ENCODE measurements around the gene STAT5A. TPM values are rescaled to one million over a fixed set of nuclear protein-coding genes. Genes with fewer than 3 reads are reported as not detected.
"Not testable (repeated sequence)": the region's sequence is repeated elsewhere in the genome, so short reads cannot be mapped to it uniquely, and the experiment has no call there.

The STAT5A gene
- total RNA-seq: 47.9 TPM
- 11.5 TPM for polyA plus RNA-seq (ENCODE audit: insufficient read depth, low read depth, low replicate concordance)
- long read RNA-seq, donor 1: 0 reads
- long read RNA-seq, donor 2, partial matches to known transcripts: 5 of 5 reads
- long read RNA-seq, donor 2, other reads (novel, unspliced or antisense): 0 of 5 reads
- long read RNA-seq, donor 3: 0 reads
- long read RNA-seq, donor 4, partial matches to known transcripts: 0 of 1 reads
- long read RNA-seq, donor 4, other reads (novel, unspliced or antisense): 0 of 1 reads
- long read RNA-seq, donor 5: 0 reads
- long read RNA-seq, donor 6: 0 reads
- long read RNA-seq, donor 7, transcript STAT5A-211 (19 exons, 3,318 nt): major isoform, 19 of 65 reads
- long read RNA-seq, donor 7, partial matches to known transcripts: 20 of 65 reads
- long read RNA-seq, donor 7, other reads (novel, unspliced or antisense): 21 of 65 reads
- long read RNA-seq, donor 8: 0 reads
- long read RNA-seq, donor 9, partial matches to known transcripts: 0 of 1 reads
- long read RNA-seq, donor 9, other reads (novel, unspliced or antisense): 0 of 1 reads
- long read RNA-seq, donor 10, partial matches to known transcripts: 0 of 7 reads
- long read RNA-seq, donor 10, other reads (novel, unspliced or antisense): 7 of 7 reads

DNA sequence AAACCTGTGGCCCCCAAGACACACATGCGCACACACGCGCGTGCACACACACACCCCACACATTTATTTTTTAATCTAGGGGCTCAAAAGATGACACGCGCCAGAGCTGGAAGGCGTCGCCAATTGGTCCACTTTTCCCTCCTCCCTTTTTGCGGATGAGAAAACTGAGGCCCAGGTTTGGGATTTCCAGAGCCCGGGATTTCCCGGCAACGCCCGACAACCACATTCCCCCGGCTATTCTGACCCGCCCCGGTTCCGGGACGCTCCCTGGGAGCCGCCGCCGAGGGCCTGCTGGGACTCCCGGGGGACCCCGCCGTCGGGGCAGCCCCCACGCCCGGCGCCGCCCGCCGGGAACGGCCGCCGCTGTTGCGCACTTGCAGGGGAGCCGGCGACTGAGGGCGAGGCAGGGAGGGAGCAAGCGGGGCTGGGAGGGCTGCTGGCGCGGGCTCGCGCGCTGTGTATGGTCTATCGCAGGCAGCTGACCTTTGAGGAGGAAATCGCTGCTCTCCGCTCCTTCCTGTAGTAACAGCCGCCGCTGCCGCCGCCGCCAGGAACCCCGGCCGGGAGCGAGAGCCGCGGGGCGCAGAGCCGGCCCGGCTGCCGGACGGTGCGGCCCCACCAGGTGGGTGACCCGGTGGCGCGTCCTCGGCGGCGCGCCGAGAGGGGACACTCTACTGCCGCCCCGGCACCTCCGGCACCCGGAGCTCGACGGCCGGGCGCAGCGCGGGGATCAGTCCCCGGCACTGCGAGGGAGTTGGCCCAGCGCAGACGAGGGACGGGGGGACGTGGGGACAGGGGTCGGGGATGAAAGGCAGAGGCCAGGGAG lies at the start of gene STAT5A:
TSS of gene STAT5A (plus strand) at position 522 of the 826 bp plus-strand sequence. CDS start 914 bp downstream, outside the sequence.
- peaks cover 0 to 24% (median 5%) of the 10 kb centered on the region in 3 donors for H3K4me1 ChIP-seq (ENCODE audit: control insufficient read depth in 2 of 3, insufficient read depth in 2 of 3, low read depth in 1 of 3, low read length in 3 of 3)
- H3K27ac ChIP-seq (ENCODE audit: low read depth in 2 of 2, low read length in 2 of 2): peak within 1 kb of the TSS; percentile 89 to 92
- DNase-seq: peak; percentile 83 to 96 (median 86)
- TF ChIP-seq, protein P1, sequence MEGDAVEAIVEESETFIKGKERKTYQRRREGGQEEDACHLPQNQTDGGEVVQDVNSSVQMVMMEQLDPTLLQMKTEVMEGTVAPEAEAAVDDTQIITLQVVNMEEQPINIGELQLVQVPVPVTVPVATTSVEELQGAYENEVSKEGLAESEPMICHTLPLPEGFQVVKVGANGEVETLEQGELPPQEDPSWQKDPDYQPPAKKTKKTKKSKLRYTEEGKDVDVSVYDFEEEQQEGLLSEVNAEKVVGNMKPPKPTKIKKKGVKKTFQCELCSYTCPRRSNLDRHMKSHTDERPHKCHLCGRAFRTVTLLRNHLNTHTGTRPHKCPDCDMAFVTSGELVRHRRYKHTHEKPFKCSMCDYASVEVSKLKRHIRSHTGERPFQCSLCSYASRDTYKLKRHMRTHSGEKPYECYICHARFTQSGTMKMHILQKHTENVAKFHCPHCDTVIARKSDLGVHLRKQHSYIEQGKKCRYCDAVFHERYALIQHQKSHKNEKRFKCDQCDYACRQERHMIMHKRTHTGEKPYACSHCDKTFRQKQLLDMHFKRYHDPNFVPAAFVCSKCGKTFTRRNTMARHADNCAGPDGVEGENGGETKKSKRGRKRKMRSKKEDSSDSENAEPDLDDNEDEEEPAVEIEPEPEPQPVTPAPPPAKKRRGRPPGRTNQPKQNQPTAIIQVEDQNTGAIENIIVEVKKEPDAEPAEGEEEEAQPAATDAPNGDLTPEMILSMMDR (IDR thresholded peaks at IDR 0.05; ENCODE audit: borderline replicate concordance, extremely low read depth, insufficient read depth): no peak
- no peak for FAIRE-seq
- intact Hi-C loops (cut with DNase I): no loop called here
- H3K36me3 ChIP-seq (ENCODE audit: control insufficient read depth in 2 of 3, insufficient read depth in 3 of 3, low read length in 3 of 3): no peaks in the 10 kb centered on the region
- peak within 1 kb of the TSS in 2 of 3 donors; percentile 46 to 83 for H3K9ac ChIP-seq (ENCODE audit: low read length in 3 of 3)
- no peaks in the 10 kb centered on the region for H3K27me3 ChIP-seq (ENCODE audit: control insufficient read depth, insufficient read depth, low read length)
- H3K4me3 ChIP-seq (ENCODE audit: low read length in 3 of 3): peak within 1 kb of the TSS in 2 of 3 donors; percentile 59 to 71
- no peaks in the 10 kb centered on the region for H3K9me3 ChIP-seq (ENCODE audit: control insufficient read depth in 2 of 3, insufficient read depth in 1 of 3, low read length in 3 of 3)

GRCh38 chr17:42239576-42239975 lies 48.7 kb upstream of the STAT5A start:
- DNase-seq; H3K4me3 ChIP-seq (ENCODE audit: low read length in 3 of 3); intact Hi-C loops (cut with DNase I); H3K4me1 ChIP-seq (ENCODE audit: control insufficient read depth in 2 of 3, insufficient read depth in 2 of 3, low read depth in 1 of 3, low read length in 3 of 3); H3K36me3 ChIP-seq (ENCODE audit: control insufficient read depth in 2 of 3, insufficient read depth in 3 of 3, low read length in 3 of 3); FAIRE-seq; H3K27me3 ChIP-seq (ENCODE audit: control insufficient read depth, insufficient read depth, low read length); H3K27ac ChIP-seq (ENCODE audit: low read depth in 2 of 2, low read length in 2 of 2); H3K9me3 ChIP-seq (ENCODE audit: control insufficient read depth in 2 of 3, insufficient read depth in 1 of 3, low read length in 3 of 3); H3K9ac ChIP-seq (ENCODE audit: low read length in 3 of 3): not testable (repeated sequence)

DNA sequence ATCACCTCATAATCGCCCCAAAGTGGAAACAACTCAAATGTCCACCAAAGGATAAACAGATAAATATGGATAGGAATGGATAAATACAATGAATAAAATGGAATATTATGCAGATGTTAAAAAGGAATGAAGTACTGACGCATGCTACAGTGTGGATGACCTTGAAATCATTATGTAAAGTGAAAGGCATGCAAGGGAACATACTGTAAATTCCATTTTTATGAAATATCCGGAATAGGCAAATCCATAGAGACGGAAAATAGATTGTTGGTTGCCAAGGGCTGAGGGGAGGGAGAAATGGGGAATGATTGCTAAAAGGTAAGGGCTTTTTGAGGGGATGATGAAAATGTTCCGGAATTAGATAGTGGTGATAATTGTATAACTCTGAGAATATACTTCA lies 48.1 kb upstream of the STAT5A start:
- H3K4me1 ChIP-seq (ENCODE audit: control insufficient read depth in 2 of 3, insufficient read depth in 2 of 3, low read depth in 1 of 3, low read length in 3 of 3): no peaks in the 10 kb centered on the region
- no peak overlapping the region for H3K4me3 ChIP-seq (ENCODE audit: low read length in 3 of 3)
- intact Hi-C loops (cut with DNase I): no loop called here
- TF ChIP-seq, protein P1 (IDR thresholded peaks at IDR 0.05; ENCODE audit: borderline replicate concordance, extremely low read depth, insufficient read depth): no peak
- FAIRE-seq (no peak), DNase-seq (no peak)
- H3K27me3 ChIP-seq (ENCODE audit: control insufficient read depth, insufficient read depth, low read length): no peaks in the 10 kb centered on the region
- no peaks in the 10 kb centered on the region for H3K36me3 ChIP-seq (ENCODE audit: control insufficient read depth in 2 of 3, insufficient read depth in 3 of 3, low read length in 3 of 3)
- H3K27ac ChIP-seq (ENCODE audit: low read depth in 2 of 2, low read length in 2 of 2): no peak overlapping the region
- H3K9ac ChIP-seq (ENCODE audit: low read length in 3 of 3): no peak overlapping the region
- no peaks in the 10 kb centered on the region for H3K9me3 ChIP-seq (ENCODE audit: control insufficient read depth in 2 of 3, insufficient read depth in 1 of 3, low read length in 3 of 3)

GRCh38 chr17:42240863-42241262 lies 47.4 kb upstream of the STAT5A start:
- DNase-seq; intact Hi-C loops (cut with DNase I); FAIRE-seq: not testable (repeated sequence)

More at GRCh38 chr17:42240863-42241262, 47.4 kb upstream of the STAT5A start:
- H3K4me1 ChIP-seq (ENCODE audit: control insufficient read depth in 2 of 3, insufficient read depth in 2 of 3, low read depth in 1 of 3, low read length in 3 of 3); H3K9ac ChIP-seq (ENCODE audit: low read length in 3 of 3); H3K27me3 ChIP-seq (ENCODE audit: control insufficient read depth, insufficient read depth, low read length); H3K36me3 ChIP-seq (ENCODE audit: control insufficient read depth in 2 of 3, insufficient read depth in 3 of 3, low read length in 3 of 3); H3K9me3 ChIP-seq (ENCODE audit: control insufficient read depth in 2 of 3, insufficient read depth in 1 of 3, low read length in 3 of 3); H3K27ac ChIP-seq (ENCODE audit: low read depth in 2 of 2, low read length in 2 of 2); H3K4me3 ChIP-seq (ENCODE audit: low read length in 3 of 3): not testable (repeated sequence)
